Umbilical cord (tissue), 2 donors: ENCODE measurements around the gene IL18R1. TPM values are rescaled to one million over a fixed set of nuclear protein-coding genes. Genes with fewer than 3 reads are reported as not detected.

Source experiments
- DNase-seq: peaks from one replicate; pipeline ENCODE4 v3.0.0-alpha.2; 2015; ENCODE audit warnings: low spot score
- total RNA-seq: library from RNA; depleted of rRNA; stranded (reverse); fragments of >200 nt; gene quantifications from one replicate; pipeline ENCODE4 v1.2.3, GENCODE V29; 2014; ENCODE audit warnings: low replicate concordance; ENCODE audit not compliant: insufficient read depth

The IL18R1 gene
- total RNA-seq, 1 donor from 2014 or later = 6.7 TPM

DNA sequence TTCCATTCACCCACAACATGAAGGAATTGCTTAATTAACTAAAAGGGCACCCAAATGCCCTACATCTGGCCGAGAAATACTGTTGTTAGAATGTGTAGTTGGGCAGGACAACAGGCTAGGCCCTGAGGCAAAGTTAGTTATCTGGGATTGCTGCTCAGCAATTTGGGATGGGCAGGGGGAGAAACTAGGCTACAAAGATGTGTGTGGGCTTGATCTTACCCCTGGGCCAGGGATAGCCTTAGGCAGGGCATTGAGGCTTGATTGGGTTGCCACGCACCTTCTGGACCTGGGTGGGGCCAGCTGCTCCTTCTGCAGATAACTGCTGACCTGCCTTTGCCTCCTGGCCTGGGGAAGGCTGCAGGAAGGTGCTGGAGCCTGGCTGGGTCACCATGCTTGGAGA, 76.8 kb downstream of the IL18R1 start:
- DNase-seq = no peak

DNA sequence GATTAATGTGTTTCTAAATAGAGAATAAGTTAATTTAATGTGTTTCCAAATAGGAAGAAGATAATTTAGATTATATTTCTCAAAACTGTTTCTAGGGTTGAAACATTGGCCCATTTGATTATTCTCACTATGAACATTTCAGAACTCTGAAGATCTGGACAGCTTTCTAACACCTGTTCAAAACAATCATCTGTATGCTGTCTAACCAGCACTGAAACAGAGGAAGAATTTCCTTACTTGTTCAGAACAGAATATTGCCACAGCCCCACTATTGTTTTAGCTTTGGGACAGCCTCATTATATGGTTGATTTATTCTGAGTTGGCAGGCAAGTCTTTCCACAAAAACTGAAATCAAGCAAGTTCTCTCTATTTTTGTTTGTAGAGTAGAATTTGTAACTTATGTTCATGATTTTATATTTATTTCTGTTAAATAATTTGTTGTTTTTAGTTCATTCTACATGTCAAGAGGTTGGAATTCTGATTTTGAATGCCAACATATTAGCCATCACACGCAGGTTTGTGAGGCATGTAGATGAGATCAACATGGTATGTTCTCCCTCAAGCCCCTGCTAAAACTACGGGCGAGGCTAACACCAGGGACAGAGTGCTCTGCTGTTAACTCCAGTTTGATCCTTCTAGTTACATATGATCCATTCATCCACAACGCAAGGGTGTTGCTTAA, 78.5 kb downstream of the IL18R1 start:
- DNase-seq = no peak

DNA sequence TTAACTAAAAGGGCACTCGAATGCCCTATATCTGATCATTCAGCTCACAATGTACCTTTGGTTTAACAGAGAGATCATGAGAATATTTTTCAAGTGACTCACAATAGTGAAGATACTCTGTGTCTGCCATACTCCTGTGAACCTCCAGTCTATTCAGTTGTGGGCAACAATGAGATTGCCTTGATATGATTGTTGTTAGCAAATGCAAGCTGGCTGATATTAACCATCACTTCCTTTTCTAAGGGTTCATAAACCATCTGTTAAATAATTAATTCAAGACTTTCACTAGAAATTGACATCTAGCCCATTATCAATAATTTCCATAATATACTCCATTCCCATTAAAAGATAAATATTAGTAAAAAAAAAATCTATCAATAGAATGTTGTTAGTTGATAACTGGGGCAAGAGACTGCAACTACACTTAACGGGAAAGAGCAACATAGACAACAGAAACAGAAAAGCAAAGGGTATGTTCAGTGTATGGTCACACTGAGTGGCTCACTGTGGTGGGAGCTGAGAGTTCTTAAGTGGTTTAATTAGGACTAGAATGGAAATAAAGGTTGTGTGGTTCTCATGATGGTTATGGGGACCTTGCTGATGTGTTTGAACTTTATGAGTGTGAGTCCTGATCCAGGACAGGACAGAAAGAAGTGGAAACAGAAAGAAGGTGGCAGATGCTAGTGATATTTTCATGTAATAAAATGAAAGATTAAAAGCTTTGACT, 79.2 kb downstream of the IL18R1 start:
- no peak for DNase-seq

DNA sequence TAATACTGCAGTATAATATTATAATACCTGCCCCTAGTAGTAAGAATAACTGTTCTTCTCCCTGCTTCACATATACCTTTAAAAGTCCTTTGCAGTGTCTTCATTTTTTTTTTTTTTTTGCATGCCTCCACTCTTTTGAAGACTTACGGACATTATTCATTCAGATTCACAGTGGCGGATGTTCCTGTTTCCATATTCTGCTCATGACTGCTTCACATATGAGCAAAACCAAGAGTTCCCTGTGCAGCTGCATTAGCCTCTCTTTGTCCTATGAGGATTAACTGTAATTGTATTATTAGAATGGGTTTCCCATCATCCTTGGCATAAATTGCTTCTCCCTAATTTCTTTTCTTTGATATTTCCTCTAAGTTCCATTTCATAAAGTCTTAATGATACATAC, 80.1 kb downstream of the IL18R1 start:
- no peak for DNase-seq

DNA sequence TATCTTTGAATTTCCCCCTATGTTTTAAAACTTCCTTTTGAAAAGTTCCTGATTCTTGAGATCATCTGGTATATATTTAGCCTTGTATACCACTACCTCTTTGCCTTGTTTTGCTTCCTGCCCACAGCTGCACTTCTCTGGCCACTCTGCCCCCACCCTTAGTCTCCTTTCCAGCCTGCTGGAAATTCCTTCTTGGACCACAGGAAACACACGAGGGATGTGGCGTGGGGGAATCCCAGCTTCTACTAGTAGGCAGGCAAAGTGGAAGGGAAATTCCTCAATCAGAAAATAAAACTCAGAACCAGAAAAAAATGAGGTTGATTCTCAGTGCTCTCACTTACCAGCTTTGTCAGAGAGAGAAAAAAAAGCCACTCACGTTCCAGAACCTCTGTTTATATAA, 80.7 kb downstream of the IL18R1 start:
- peak; percentile 42 for DNase-seq

DNA sequence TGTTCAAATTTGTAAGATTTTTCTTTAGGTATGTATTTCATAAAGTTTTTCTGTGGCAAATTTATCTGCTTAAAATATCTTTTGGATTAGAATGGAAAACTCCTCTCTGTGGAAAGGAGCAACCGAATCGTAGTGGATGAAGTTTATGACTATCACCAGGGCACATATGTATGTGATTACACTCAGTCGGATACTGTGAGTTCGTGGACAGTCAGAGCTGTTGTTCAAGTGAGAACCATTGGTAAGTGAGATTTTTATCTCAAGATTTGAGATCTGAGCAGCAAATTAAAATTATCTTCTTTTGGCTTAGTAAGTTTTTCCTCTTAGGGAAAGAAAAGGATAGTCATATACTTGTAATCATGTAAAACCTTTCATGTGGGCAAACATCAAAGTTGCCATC, 81.5 kb downstream of the IL18R1 start:
- DNase-seq = no peak

DNA sequence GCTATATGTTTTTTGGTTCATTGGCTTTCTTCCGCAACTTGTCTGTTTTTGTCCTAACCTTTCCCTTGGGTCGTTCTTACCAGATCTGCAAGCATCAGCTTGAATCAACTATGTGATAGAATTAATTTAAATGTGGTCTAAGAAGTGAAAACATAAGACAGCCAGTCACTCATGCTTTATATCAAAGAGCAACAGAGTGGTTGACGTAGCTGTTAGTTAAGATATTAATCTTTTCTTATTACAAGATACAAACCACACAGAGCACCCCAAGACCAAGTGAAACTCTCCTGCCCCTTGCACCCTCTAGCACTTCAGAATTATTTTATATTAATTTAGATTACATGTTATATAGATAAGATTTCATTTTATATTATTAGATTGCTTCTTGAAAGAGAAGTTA, 82.5 kb downstream of the IL18R1 start:
- DNase-seq = no peak

DNA sequence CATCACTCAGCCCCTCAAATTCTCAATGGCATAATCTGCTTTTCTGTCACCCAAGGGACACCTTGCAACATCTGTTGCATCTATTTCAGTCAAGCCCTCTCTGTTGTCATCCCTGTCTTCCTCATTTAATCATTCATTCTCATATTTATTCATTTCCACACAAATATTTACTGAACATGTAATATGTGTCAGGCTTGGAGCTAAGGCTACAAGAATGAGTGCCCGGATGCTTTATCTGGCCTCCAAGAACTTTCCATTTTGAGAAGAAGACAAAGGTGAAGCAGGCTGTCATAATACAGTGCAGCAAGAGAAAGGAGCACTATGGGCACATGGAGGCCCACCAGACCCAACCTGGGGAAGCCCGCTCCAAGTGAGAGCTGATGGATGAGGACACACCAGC, 83.0 kb downstream of the IL18R1 start:
- no peak for DNase-seq

DNA sequence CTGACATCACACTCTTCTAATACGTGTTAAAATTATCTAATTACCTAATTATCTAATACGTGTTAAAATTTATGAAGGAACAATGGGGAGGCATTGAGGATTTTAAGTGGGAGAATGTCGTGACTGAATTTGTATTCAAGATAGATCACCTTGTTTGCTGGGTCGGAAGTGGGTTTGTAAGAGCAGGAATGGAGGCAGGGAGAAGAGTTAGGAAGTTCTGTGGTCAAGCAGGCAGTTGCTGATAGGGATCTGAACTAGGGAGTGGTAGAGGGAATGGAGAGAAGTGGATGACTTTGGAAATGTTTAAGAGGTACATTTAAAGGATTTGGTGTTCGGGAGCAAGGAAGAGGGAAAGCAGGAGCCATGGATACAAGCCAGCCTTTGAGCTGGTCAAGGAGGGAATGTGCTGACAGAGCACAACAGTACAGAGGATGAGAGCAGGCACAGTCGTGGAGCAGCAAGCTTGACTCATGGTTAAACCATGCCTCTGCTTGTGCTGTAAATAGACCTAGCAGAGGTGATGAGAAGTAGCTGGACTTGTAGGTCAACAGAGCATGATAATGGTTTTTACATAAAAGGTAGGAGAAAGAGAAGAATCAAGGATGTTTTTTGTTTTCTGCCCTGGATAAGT, 83.6 kb downstream of the IL18R1 start:
- peak; percentile 82 for DNase-seq

DNA sequence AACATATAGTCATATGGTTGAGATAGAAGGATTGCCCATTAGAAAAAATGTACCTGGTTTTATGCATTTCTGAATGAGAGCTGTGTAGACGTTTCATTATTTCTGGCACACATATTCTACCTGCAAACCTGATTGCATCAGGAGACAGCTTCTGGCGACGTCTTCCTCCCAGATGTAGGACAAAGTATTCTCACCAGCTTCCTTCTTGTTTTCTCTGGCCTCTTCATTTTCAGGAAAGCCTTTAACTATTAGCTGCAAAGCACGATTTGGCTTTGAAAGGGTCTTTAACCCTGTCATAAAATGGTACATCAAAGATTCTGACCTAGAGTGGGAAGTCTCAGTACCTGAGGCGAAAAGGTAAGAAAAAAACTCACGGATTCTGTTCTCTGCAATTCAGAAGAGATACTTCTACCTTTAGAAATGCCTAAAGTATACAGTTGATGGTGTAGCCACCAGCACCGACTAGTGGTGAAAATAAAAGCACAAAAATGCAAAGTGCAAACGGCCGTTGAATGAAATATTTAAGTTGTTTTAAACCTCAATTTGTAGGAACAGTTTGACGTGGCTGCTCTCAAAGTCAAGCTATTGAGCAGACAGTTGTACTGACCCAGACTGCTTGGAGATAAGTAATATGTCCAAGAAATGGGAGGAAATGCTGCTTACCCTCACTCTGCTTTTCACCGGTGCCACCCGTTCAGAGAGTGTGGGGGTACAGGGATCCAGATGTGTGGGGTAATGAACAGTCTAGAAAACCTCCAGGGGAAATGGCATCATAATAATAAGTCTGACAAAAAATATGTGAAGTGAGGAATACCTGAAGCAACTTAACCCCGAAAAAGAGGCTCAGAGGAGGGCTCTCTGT, 87.6 kb downstream of the IL18R1 start:
- DNase-seq = peak; percentile 57

DNA sequence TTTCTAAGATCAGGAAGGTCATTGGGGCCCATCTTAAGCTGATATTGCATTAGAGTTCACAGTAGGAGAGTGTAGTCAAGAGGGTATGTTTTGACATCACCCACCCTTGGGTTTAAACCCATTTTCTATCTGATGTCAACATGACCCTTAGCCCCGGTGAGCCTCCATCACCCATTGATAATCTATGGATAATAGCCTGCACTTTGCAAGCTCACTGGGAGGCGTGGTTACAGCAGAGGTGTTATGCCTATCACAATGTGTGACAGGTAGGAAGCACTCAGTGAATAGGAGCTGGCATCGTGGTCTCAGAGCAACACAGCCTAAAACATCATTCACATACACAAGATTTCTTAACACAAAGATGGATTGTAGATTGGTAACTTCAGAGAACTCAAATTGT, 88.6 kb downstream of the IL18R1 start:
- DNase-seq = no peak

DNA sequence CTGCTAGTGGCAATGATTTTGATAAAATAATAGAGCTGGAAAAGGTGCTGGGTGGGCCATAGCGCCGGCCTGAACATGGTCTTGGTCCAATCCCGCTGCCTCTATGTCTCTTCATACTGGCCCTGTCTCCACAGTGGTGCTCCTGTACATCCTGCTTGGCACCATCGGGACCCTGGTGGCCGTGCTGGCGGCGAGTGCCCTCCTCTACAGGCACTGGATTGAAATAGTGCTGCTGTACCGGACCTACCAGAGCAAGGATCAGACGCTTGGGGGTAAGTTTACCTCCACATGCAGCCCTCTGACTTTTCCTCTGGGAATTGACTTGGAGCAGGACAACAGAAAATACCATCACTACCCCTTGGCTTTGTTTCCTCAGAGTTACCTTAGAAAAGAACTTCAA, 91.3 kb downstream of the IL18R1 start:
- no peak for DNase-seq

Other genes with a start within 250 kb of the IL18R1 start
- gene IL1R1, start 213.1 kb upstream of the IL18R1 start, total RNA-seq = 82.3 TPM
- gene IL1RL2, start 168.8 kb upstream of the IL18R1 start, total RNA-seq = not detected
- 4.6 TPM for gene IL1RL1, start 44.2 kb upstream of the IL18R1 start, total RNA-seq
- 5.5 TPM for gene IL18RAP, start 67.4 kb downstream of the IL18R1 start, total RNA-seq
- gene SLC9A4, start 117.4 kb downstream of the IL18R1 start, total RNA-seq = 1.2 TPM